ENCODE data around the gene RIMS4. TPM values are rescaled to one million over a fixed set of nuclear protein-coding genes. Genes with fewer than 3 reads are reported as not detected.

The RIMS4 gene
- total RNA-seq, 2 experiments from 2014 or later: not detected

GRCh38 chr20:44720997-44721784 lies 89.2 kb downstream of the RIMS4 start:
- no peaks in the 10 kb centered on the region for H3K9me3 ChIP-seq (ENCODE audit: control insufficient read depth in 1 of 2, insufficient read depth in 1 of 2, low read length in 2 of 2)
- ATAC-seq (ENCODE audit: poor library complexity): no peak
- Mint-ChIP-seq H3K9me3 (no peaks in the 10 kb centered on the region), H3K36me3 (ENCODE audit: low read depth) (no peaks in the 10 kb centered on the region), H3K27ac (no peak overlapping the region), H3K4me3 (no peak overlapping the region), H3K4me1 (ENCODE audit: low read depth) (no peaks in the 10 kb centered on the region), H3K27me3 (no peaks in the 10 kb centered on the region)
- TF ChIP-seq CTCF (IDR thresholded peaks at IDR 0.05): no peak
- no peak overlapping the region for H3K4me3 ChIP-seq (ENCODE audit: low read length)
- H3K4me1 ChIP-seq (ENCODE audit: insufficient read depth, low read length): no peaks in the 10 kb centered on the region
- H3K27me3 ChIP-seq (ENCODE audit: control insufficient read depth in 1 of 2, insufficient read depth in 2 of 2, low read length in 2 of 2): no peaks in the 10 kb centered on the region
- DNase-seq: no peak
- CTCF ChIA-PET: no interaction called here
- POLR2A ChIA-PET: no interaction called here
- no peaks in the 10 kb centered on the region for H3K36me3 ChIP-seq (ENCODE audit: insufficient read depth, low read length)
- no peak overlapping the region for H3K27ac ChIP-seq (ENCODE audit: low read depth in 1 of 2, low read length in 2 of 2)
- intact Hi-C loops (cut with DNase I, micrococcal nuclease): loop anchor here in 1 of 2 experiments (5.0 kb wide), 1 partner anchor 846 kb away; no protein-coding TSS in a partner anchor

- H3K4me1 ChIP-seq (ENCODE audit: insufficient read depth, low read length): no peaks in the 10 kb centered on the region
- no peaks in the 10 kb centered on the region for H3K27me3 ChIP-seq (ENCODE audit: control insufficient read depth in 1 of 2, insufficient read depth in 2 of 2, low read length in 2 of 2)
- ATAC-seq (ENCODE audit: poor library complexity): no peak
- no peak overlapping the region for H3K27ac ChIP-seq (ENCODE audit: low read depth in 1 of 2, low read length in 2 of 2)
- DNase-seq: no peak
- Mint-ChIP-seq H3K27ac (no peak overlapping the region), H3K27me3 (no peaks in the 10 kb centered on the region), H3K9me3 (no peaks in the 10 kb centered on the region), H3K4me3 (no peak overlapping the region), H3K4me1 (ENCODE audit: low read depth) (no peaks in the 10 kb centered on the region), H3K36me3 (ENCODE audit: low read depth) (no peaks in the 10 kb centered on the region)
- ChIA-PET CTCF (no interaction called here), POLR2A (no interaction called here)
- H3K36me3 ChIP-seq (ENCODE audit: insufficient read depth, low read length): no peaks in the 10 kb centered on the region
- no peaks in the 10 kb centered on the region for H3K9me3 ChIP-seq (ENCODE audit: control insufficient read depth in 1 of 2, insufficient read depth in 1 of 2, low read length in 2 of 2)
- intact Hi-C loops (cut with DNase I, micrococcal nuclease): loop anchor here in 1 of 2 experiments (5.0 kb wide), 1 partner anchor 847 kb away; no protein-coding TSS in a partner anchor
- H3K4me3 ChIP-seq (ENCODE audit: low read length): no peak overlapping the region
- no peak for TF ChIP-seq CTCF (IDR thresholded peaks at IDR 0.05)
Measured at GRCh38 chr20:44720621-44720996, 89.7 kb downstream of the RIMS4 start.

- no peaks in the 10 kb centered on the region for H3K36me3 Mint-ChIP-seq (ENCODE audit: low read depth)
- DNase-seq (no peak), ATAC-seq (ENCODE audit: poor library complexity) (no peak)
- intact Hi-C loops (cut with DNase I, micrococcal nuclease): loop anchor here in 1 of 2 experiments (5.0 kb wide), 1 partner anchor 847 kb away; no protein-coding TSS in a partner anchor
- H3K4me1 Mint-ChIP-seq (ENCODE audit: low read depth): no peaks in the 10 kb centered on the region
- H3K4me3 Mint-ChIP-seq: no peak overlapping the region
- Histone ChIP-seq H3K4me3 (ENCODE audit: low read length) (no peak overlapping the region), H3K9me3 (ENCODE audit: control insufficient read depth in 1 of 2, insufficient read depth in 1 of 2, low read length in 2 of 2) (no peaks in the 10 kb centered on the region), H3K36me3 (ENCODE audit: insufficient read depth, low read length) (no peaks in the 10 kb centered on the region), H3K27ac (ENCODE audit: low read depth in 1 of 2, low read length in 2 of 2) (no peak overlapping the region), H3K27me3 (ENCODE audit: control insufficient read depth in 1 of 2, insufficient read depth in 2 of 2, low read length in 2 of 2) (no peaks in the 10 kb centered on the region), H3K4me1 (ENCODE audit: insufficient read depth, low read length) (peaks cover under 1% of the 10 kb centered on the region)
- no peaks in the 10 kb centered on the region for H3K27me3 Mint-ChIP-seq
- no peak overlapping the region for H3K27ac Mint-ChIP-seq
- TF ChIP-seq CTCF (IDR thresholded peaks at IDR 0.05): no peak
- no peaks in the 10 kb centered on the region for H3K9me3 Mint-ChIP-seq
- CTCF ChIA-PET: no interaction called here
- POLR2A ChIA-PET: no interaction called here
Measured at GRCh38 chr20:44719841-44720240, 90.5 kb downstream of the RIMS4 start.
